ENCODE data around the gene RAE1.

GRCh38 chr20:57400821-57401564 is 49.9 kb downstream of the RAE1 start:
- TF ChIP-seq CTCF (IDR thresholded peaks at IDR 0.05; ENCODE audit: low read length), result no peak
- TF ChIP-seq EZH2 (optimal IDR thresholded peaks at IDR 0.05; ENCODE audit: low read depth, low read length), result no peak

Measured in MM.1S (cell line).